Measurements from ENCODE around the gene ABAT.
"Not testable (repeated sequence)": the region's sequence is repeated elsewhere in the genome, so short reads cannot be mapped to it uniquely, and the experiment has no call there.

Gene ABAT

DNA sequence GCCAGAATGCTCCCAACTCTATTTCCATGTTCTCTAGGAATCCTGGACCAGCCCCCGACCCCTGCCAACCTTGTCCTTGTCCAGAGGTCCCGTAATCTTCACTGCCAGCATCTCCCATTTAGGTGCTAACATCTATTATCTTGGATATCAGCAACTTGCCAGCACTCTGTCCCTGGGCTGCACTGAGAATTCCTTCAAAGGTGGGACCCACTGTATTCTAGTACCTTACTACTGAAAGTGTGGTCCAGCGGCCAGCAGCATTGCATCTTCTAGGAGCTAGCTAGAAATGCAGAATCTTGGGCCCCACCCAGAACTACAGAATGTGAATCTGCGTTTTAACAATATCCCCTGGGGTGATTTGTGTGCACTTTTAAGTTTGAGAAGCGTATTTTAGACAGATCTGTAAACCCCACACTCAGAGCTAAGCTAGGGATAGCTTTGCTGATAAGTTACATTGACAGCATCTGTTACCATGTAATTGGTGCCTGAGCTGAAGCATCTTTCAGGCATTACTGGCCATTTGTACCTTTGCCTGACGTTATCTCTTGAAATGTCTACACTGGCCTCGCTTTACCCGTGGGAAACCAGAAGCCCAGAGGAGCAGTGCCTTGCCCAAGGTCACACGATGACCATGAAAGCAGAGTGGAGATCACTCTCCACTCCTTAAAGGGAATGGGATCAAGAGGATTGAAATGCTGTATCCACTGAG is 8.3 kb downstream of the ABAT start:
- DNase-seq (ENCODE audit: low read depth in 2 of 2) = no peak

DNA sequence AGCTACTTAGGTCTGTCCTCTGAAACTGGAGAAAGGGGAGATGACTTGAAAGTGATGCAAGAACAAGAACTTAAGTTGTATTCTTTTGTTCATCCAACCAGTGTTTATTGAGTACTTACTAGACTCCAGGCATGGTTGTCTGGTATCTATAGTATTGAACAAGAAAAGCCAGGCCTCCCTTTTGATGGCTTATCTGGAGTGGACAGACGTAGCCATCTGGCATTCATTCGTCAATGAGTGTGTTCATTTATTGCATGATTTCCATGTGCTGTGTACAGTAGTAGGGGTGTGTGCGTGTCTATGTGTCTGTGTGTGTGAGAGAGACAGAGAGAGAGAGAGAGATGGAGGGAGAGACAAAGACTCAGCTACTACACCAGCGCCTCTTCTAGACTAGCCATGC is 9.2 kb downstream of the ABAT start:
- DNase-seq (ENCODE audit: low read depth in 2 of 2) = no peak

DNA sequence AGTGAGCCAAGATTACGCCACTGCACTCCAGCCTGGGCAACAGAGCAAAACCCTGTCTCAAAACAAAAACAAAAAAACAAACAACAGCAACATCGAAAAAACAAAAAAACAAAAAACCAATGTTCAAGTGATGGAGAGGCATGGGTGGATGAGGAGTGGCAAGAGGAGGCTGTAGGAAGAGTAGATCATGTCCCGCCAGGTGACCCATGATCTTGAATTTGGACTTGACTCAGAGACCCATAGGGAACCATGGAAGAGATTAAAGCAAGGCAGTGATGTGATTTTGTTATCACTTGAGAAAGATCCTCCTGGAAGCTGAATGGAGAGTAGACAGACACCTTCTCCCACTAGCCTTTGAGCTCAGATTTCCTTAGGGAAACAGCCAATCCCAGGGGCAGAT is 11.2 kb downstream of the ABAT start:
- DNase-seq (ENCODE audit: low read depth in 2 of 2) = no peak

DNA sequence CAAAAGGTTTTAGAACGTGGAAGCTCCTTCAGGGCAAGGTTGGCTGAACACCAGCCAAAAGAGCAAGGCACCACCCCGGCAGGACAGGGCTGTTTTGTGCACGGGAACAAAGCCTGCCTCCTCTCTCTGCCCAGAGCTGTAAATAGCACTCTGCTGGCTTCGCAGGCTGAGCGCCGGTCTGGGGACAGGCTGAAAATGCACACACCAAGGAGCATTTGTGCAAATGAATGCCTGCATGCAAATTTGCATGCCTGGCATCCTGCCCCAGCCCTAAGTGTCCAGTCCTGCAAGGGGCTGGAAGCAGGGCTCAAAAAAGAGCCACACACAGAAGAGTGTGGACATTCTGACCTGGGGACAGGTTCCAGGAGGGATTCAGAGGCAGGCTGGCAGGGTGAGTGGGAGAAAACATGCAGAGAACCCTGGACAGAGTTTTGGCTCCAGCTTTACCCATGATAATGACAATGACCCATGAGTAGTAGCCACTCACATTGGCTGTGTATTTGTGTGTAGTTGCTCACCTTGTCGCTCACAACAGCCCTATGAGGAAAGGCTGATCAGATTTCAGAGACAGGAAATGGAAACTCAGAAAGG is 11.7 kb downstream of the ABAT start:
- no peak for DNase-seq (ENCODE audit: low read depth in 2 of 2)

DNA sequence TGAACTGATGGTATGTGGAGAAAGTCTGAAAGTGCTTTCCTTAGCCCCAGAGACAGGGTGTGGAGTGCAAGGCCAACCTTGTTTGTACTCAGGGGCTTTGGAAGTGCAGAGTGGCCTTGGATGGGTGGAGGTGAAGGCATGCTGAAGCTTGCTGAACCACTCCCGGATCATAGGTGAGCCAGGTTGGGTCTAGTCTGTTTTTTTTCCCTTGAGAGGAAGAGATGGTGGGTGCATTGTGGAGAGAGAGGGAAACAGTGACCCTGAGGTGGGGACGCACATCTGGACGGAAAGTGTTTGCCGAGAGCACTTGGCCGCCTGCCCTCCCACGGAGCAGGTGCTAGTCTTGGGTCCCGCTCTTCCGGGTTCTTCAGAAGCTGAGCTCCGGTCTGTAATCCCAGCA is 12.5 kb downstream of the ABAT start:
- no peak for DNase-seq (ENCODE audit: low read depth in 2 of 2)

DNA sequence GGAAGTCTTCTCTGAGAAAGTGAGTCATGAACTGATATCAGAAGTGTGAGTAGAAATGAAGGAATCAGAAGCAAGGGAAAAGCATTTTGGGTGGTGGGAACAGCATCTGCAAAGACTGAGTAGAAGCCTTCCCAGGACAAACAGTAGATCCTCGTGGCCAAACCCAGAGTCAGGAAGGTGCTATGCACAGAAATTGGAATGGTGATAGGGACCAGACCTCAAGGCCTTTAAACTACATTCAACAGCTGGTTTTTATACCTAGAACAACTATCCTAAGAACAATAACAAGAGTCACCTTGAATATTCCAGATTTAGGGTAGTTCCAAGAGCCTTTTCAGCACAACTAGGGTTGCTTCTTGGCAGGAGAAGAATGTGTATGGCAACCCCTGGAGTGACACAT is 15.3 kb downstream of the ABAT start:
- no peak for DNase-seq (ENCODE audit: low read depth in 2 of 2)

DNA sequence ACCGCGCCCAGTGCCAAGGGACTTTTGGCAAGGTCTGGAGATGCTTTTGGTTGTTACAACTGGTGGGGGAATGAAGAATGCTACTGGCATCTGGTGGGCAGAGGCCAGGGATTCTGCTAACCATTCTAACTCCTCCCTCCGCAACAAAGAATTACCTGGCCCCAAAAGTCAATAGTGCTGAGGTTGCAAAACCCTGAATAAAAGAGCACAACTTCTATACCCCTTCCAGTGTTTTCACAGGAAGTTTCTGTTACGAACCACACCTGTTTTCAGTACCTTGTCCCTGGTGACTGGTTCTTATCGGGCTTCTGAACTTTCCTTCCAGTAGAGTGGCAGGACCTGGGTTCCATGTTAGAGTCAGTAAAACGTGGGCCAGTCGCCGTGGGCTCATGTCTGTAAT is 17.3 kb downstream of the ABAT start:
- no peak for DNase-seq (ENCODE audit: low read depth in 2 of 2)

DNA sequence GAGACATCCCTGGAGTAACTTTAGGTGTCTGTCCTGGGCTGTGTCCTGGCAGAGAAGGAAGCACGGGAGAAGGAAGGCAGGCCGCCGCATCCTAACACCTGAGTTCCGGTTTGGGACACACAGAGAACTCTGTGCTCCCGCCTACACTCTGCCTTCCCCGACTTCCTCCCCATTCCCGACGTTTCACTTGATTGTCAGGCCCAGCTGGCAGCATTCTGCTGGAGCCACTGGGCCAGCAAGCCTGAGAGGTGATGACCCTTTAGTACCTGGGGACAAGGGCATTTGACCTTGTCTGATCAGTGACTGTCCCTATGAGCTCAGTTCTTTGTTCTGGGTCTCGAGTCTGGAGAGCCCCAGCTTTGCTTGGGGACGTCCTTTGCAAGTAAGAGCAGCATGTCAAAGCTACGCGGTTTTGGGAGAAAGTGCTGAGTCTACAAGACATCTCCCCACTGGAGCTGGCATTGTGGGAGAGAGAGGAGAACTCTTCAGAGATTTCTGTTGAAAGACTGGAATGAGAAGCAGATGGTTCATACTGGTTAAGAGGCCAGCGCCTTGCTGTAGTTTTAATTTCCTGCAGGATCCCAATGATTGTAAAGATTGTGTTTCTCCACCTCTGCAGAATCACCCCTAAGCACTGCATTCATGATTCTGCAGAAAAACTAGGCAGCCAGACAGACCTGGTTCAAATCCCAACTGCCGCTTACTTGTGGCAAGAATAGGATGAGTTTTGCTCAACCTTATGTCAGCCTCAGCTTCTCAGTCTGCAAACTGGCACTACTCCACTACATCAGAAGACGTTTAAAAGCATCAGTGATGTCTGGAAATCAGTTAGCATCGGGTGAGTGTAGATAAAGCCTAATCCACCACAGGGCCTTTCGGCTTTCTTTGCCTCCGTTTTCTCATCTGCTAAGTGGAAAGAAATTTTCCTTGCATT is 20.6 kb downstream of the ABAT start:
- DNase-seq (ENCODE audit: low read depth in 2 of 2) = no peak

DNA sequence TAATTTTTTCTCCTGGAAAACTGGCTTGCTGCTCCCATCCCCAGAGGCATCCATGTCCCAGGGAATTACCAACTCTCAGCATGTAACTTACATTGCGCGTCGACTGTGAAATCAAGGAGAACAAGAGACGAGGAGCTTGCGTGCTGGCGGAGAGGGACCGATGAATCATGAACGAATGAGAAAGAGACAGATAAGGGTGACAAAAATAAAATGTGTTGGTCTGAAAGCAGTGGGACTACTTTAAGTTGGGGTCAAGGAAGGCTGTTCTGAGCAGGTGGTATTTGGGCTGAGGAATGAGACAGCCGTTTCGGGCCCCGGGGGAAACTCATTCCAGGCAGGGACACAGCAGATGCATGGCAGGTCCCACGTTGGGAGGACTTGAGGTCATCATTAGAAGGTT is 22.5 kb downstream of the ABAT start:
- no peak for DNase-seq (ENCODE audit: low read depth in 2 of 2)

DNA sequence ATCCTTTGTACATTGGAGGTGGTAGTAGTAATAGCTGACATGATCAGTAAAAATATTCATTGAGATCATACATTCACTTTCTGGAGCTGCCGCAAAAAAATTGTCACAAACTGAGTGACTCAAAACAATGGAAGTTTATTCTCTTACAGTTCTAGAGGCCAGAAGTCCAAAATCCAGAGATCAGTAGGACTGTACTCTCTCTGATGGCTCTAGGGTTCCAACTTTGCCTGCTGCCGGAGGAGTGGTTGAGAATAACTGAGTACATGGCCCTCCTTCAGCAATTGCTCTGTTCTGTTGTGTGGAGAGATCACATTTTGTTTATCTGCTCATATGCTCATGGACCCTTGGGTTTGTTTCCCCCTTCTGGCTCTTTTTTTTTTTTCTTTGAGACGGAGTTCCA is 23.5 kb downstream of the ABAT start:
- DNase-seq (ENCODE audit: low read depth in 2 of 2) = no peak

DNA sequence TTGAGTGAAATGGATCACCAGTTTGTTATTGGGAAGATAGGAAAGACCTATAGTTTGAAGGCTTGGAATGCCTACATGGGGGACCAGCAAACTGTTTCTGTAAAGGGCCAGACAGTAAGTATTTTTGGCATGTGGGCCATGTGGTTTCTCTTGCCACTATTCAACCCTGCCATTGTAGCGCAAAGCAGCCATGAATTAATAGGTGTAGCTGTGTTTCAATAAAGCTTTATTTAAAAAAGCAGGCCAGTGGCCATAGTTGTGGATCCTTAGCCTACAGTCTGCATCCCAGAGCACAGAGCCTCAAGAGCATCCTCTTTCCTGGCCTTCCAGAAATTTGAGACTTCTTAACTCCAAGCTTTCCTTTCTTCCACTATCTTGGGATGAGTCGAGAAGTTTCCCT is 29.3 kb downstream of the ABAT start:
- DNase-seq (ENCODE audit: low read depth in 2 of 2) = no peak

DNA sequence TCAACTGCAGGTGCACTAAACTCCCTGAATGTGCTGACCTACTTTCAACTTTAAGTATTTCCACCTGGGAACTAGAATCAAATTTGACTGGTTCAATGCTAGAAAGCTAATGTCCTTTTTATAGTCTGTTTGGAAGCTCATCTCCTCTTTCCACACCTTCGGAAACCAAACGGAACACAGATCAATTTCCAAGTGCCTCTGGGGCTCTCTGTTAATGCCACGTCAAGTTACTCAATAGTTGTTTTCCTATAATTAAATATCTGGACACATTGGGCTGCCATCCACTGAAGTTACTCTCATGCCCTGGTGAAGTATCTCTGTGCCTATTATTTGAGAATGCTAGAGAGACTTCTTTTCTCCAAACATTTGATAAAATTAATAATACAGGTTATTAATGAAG is 29.7 kb downstream of the ABAT start:
- DNase-seq (ENCODE audit: low read depth in 2 of 2) = no peak

DNA sequence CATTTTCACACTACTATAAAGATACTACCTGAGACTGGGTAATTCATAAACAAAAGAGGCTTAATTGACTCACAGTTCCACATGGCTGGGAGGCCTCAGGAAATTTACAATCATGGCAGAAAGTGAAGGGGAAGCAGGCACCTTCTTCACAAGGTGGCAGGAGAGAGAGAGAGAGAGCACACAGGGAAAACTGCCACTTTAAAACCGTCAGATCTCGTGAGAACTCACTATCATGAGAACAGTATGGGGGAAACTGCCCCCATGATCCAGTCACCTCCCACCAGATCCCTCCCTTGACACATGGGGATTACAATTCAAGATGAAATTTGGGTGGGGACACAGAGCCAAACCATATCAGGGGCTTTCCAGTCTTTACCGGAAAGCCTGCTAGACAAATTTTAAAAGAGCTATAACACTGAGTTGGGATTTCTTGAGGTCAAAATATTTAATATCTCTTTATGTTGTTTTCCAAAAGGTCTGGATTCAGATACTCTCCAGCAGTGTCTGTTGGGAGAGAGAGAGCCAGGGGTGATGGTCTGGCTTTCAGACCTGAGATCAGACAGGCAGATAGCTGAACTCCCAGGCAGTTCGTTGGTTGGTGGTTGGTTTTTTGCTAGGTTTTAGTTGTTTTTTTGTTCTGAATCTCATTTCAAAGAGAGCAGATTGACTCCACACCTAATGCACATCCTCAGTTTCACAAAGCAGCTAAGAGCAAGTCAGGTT is 30.8 kb downstream of the ABAT start:
- DNase-seq (ENCODE audit: low read depth in 2 of 2) = not testable (repeated sequence)

DNA sequence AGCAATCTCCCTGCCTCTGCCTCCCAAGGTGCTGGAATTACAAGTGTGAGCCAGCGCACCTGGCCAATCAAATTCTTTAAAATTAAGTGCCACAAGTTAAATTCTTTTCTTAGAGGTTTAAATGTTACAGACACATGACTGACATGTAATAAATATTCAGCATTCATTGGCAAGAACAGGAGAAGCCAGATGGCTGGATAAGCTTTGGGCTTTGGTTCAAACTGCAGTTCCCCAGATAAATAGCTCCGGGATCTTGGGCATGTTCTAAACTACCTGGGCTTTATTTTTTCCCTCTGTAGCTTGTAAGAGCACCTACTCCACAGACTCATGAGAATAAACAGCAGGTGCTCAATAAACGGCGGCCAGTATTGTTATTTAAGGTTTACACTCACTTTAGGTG is 34.1 kb downstream of the ABAT start:
- no peak for DNase-seq (ENCODE audit: low read depth in 2 of 2)

DNA sequence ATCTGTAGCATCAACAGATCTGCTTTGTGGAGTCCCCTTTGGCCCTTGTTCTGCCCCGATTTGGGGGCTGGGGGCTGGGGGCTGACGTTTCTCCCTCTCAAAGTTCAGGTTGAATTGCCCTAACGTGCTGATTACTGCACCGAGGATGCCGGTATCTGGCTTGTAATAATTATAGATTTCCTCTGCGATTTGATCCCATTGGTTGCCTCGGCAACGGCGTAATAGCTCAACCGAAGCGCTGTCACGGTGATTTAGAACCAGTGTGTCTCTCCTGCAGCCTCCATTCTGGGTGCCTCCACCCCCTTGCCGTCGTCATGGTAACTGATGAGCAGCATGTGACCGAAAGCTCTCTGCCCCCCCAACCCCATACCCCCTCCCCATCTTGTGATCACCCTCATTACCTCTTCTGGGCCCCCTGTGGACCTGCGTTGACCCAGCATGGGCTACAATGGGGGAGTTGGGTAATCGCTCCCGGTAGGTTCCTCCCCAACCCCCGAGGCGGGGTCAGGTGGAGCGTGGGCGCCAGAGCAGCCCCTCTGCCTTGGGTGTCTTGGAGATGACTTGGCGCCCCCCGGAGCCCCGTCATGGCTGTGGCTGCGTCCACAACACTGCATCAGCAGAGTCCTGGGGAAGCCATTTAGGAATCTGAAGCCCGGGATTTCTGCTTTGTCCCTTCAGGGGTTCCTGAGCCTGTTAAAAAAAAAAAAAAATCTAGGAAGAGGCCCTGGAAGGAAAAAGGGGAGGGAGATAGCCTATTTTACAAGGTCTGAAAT is 38.4 kb downstream of the ABAT start:
- no peak for DNase-seq (ENCODE audit: low read depth in 2 of 2)

DNA sequence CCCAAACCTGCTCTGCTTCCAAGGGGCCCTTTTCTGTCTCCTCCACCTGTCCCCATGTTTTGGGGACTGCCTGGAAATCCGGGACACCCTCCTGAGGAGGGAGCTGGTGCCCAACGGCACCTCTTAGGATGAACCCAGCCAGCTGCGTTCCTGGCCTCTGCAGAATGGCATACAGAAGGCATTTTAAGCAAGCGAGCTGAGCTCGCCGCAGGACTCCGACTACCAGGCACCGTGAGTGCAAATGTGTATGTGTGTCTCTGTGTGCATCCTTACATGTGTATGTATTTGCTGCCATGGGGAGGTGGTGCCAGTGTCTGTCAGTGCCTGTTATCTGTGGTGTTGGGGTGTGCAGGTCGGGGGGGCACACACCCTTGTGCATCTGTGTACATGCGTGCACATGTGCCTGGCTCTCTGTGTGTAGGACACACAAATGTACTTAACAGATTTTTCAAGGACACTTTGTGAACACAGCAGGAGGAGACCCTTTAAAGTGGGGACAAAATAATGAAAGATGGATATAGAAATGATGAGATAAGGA is 39.3 kb downstream of the ABAT start:
- no peak for DNase-seq (ENCODE audit: low read depth in 2 of 2)

DNA sequence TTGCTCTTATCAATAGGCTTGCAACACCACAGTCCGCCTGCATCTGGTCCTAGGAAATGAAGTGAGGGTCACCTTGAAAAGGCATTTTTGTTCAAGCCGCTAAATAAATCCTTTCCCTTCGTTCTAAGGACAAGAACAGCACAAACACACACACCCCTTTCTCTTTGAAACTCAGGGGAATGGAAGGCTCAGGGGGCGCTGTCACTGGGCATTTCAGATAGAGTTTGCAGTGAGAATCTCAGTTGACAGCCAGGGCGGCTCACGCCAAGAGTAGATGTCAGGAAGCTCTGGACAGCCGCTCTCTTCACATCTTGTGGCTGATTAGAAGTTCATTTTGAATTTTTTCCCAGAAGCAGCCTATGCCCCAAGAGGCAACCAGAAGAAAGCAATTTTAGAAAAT is 39.8 kb downstream of the ABAT start:
- DNase-seq (ENCODE audit: low read depth in 2 of 2) = no peak

DNA sequence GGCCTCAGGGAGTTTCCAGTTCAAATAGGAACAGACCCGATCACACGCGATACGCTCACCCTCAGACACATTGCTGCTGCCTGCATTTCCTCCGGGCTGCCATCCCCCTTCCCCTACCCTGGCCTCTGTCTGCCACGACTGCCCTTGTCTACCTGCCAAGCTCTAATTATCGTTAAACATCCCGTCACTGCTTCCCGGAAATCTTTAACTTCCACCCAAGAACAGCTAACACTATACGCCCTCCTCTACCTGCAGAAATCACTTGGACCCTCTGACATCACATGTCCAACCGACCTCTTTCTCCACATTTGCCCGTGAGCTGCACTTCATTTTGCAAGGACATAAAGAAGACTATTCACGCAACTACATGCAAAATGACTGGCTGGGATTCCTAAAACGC is 40.4 kb downstream of the ABAT start:
- DNase-seq (ENCODE audit: low read depth in 2 of 2) = no peak

DNA sequence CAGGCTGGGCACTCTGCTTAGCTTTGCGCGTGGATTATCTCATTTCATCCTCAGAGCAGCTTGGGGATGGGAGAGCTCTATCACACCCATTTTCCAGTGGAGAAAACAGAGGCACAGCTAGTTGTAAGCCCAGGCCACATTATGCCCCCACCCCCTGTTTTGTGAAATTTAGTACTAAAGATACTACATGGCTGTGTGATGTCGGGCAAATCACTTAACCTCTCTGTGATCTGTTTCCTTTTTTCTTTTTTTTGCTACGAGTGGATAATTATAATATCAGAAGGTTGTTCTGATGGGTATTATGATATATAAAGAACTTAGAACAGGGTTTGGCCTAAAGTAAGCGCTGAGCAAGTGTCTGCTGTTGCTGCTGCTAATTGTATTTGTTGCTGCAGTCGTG is 41.6 kb downstream of the ABAT start:
- DNase-seq (ENCODE audit: low read depth in 2 of 2) = no peak

DNA sequence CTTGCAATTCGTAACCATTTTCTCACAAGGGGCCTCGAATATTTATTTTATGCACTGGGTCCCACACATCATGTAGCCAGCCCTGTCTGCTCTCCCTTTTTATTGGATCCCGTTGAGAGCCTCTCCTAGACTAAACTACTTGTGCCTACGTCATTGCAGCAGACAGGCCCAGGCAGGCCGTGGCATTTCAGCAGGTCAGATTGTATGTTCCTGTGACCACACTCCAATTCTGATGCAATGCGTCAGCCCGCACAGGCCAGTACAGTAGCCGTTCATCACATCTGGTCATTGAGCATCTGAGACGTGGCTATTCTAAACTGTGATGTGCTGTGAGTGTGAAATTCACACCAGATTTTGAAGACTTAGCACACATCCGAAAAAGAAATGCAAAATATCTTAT is 42.2 kb downstream of the ABAT start:
- DNase-seq (ENCODE audit: low read depth in 2 of 2) = no peak

DNA sequence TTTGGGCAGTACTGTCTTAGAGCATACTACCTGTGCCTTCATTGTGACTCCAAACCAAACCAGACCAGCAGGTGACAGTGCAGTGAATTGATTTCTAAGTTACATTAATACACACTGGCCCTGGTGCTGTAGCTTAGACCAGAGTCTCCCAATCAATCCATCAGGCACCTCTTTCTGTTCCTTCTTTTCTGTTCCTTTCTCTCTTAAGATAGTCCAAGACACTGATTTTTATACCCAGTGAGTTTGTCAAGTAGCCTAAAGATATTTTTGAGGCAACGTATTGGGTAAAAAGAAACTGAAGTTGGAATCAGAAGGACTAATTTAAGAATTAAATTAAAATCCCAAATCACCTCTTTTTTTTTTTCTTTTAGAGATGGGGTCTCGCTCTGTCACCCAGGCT is 43.1 kb downstream of the ABAT start:
- no peak for DNase-seq (ENCODE audit: low read depth in 2 of 2)
